Motor neuron (in vitro differentiated cells): ENCODE measurements around the gene MAP3K15. TPM values are rescaled to one million over a fixed set of nuclear protein-coding genes. Genes with fewer than 3 reads are reported as not detected.

Experiments used
- ATAC-seq, 8 experiments: fragments of 200-7000 bp; cut with Tn5 transposase; replicated peaks in 6 of 8; 2 replicates each; pipeline ENCODE4 v1.8.0; 2021; ENCODE audit warnings: mild to moderate bottlenecking in 8 of 8, moderate library complexity in 8 of 8
- H3K27ac ChIP-seq, 2 donors: fragments of 250-450 bp; sonication (Bioruptor Pico); 2 replicates each; pipeline ENCODE4 v1.9.0; 2021; ENCODE audit warnings: antibody characterized with exemption in 2 of 2, mild to moderate bottlenecking in 2 of 2, moderate library complexity in 1 of 2
- H3K4me1 ChIP-seq, 2 donors: fragments of 250-450 bp; sonication (Bioruptor Pico); replicated peaks in 1 of 2; 2 replicates each; pipeline ENCODE4 v1.6.1; 2021; ENCODE audit warnings: antibody characterized with exemption in 2 of 2, mild to moderate bottlenecking in 2 of 2, moderate library complexity in 1 of 2
- H3K4me3 ChIP-seq, 5 donors: fragments of 250-450 bp; sonication (Bioruptor Pico); 2 replicates each; pipeline ENCODE4 v1.9.0; 2021; ENCODE audit warnings: antibody characterized with exemption in 5 of 5, mild to moderate bottlenecking in 5 of 5, moderate library complexity in 4 of 5
- WGBS, 10 experiments: fragments of 450-650 bp; shearing (Covaris generic); methylation state at CpG; one replicate each; pipeline ENCODE4 v1.0.0; 2022; 5-methylcytosine and 5-hydroxymethylcytosine counted together
- in situ Hi-C, 9 experiments: fragments of 400-800 bp; cut with MboI; loops; one replicate each; pipeline ENCODE4 v1.15.0; 2021; ENCODE audit warnings: low sequenced_read_pairs in 9 of 9, low pct_unique_long_range_greater_than_20kb in 2 of 9; ENCODE audit not compliant: unreplicated experiment in 9 of 9
- total RNA-seq, 8 experiments: library from RNA; unstranded; fragments of 300-600 nt; gene quantifications; 2 replicates each; pipeline versions ENCODE4 v1.2.3 to v1.2.4, GENCODE V29; 2022

Gene MAP3K15
- total RNA-seq, 8 experiments from 2014 or later: 0.14 to 0.81 (median 0.43) TPM; not detected in 1

DNA sequence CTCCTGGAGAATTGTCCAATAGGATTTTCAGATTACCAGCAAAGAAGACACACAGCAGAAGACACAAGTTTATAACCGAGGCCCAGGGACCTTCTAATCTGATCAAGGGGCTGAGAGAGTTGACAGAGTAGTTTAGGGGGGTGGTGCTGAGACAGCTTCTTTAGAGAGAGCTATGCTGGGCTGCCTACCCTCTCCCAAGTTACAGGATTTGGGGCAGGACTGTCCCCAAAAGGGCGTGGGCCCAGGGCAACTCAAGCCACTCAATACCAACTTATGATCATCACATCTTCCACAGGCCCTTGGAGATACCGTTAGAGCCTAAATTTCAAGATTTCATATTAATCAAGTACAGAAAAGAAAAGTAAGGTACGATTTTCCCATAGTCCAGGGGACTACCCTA lies 128.6 kb downstream of the MAP3K15 start:
- WGBS, 10 experiments: 47% methylated on average over 2 of the region's 4 CpGs; no CpG with 5 or more reads in 9 of the 10 experiments
- no peak overlapping the region for H3K27ac ChIP-seq
- in situ Hi-C loops: loop anchor here in 3 of 9 experiments (25.0 kb wide), 2 partner anchors 126 to 151 kb away; partner anchors contain the start of gene MAP3K15 (in 2 of the 3)
- no peak overlapping the region for H3K4me3 ChIP-seq
- ATAC-seq: no peak
- H3K4me1 ChIP-seq: no peaks in the 10 kb centered on the region

- in situ Hi-C loops: loop anchor here in 3 of 9 experiments (25.0 kb wide), 2 partner anchors 130 to 155 kb away; partner anchors contain the start of gene MAP3K15 (in 2 of the 3)
- Histone ChIP-seq H3K4me1 (no peaks in the 10 kb centered on the region), H3K27ac (no peak overlapping the region), H3K4me3 (no peak overlapping the region)
- 0 to 100% (median 65%) methylated on average over 1 to 14 of the region's 16 CpGs; no CpG with 5 or more reads in 4 of the 10 experiments for WGBS, 10 experiments
- ATAC-seq: peak in 7 of 8 experiments; percentile 43 to 85 (median 53)
Measured at GRCh38 chrX:19382555-19383145, 132.7 kb downstream of the MAP3K15 start.

- no peaks in the 10 kb centered on the region for H3K4me1 ChIP-seq
- in situ Hi-C loops: loop anchor here in 3 of 9 experiments (25.0 kb wide), 2 partner anchors 131 to 156 kb away; partner anchors contain the start of gene MAP3K15 (in 2 of the 3)
- whole genome bisulfite sequencing, 10 experiments: no CpG with 5 or more reads among the region's 9 CpGs
- H3K27ac ChIP-seq: no peak overlapping the region
- no peak overlapping the region for H3K4me3 ChIP-seq
- no peak for ATAC-seq
Measured at GRCh38 chrX:19381326-19381725, 134.0 kb downstream of the MAP3K15 start.

- ATAC-seq: no peak
- in situ Hi-C loops: loop anchor here in 3 of 9 experiments (25.0 kb wide), 2 partner anchors 135 to 160 kb away; partner anchors contain the start of gene MAP3K15 (in 2 of the 3)
- Histone ChIP-seq H3K27ac (no peak overlapping the region), H3K4me3 (no peak overlapping the region), H3K4me1 (no peaks in the 10 kb centered on the region)
- WGBS, 10 experiments: 40 to 100% (median 90%) methylated on average over 1 to 12 of the region's 12 CpGs; no CpG with 5 or more reads in 5 of the 10 experiments
Measured at GRCh38 chrX:19377799-19378198, 137.5 kb downstream of the MAP3K15 start.

GRCh38 chrX:19375546-19375945 lies 139.8 kb downstream of the MAP3K15 start:
- H3K27ac ChIP-seq: no peak overlapping the region

DNA sequence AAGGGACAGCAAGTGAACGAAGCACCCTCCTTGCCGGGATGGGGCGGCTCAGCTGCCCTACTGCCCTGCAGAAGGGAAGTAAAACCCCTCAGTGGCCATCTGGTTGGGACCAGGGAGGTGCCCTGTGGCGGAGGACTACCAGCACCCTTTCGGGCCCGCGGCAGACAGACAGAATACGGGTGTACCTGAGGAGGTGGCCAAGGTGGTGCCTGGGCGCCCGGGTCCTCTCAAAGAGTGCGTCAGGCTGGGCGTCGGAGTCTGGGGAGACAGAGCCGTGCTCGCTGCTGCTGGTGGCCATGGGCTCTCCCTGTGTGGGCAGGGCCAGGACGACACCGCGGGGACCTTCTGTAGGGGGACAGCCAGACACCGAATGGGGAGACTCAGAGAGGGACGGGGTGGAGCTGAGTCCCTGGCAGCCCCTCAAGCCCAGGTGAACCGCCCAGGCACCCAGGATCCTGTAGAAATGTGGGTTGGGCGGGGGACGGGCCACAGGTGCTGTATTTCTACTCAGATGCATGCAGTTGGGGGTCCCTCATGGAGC lies 141.9 kb downstream of the MAP3K15 start:
- no CpG with 5 or more reads among the region's 23 CpGs for WGBS, 10 experiments
- peak in 3 of 8 experiments; percentile 8 to 15 (median 14) for ATAC-seq
- Histone ChIP-seq H3K4me3 (peak overlapping the region in 1 of 5 donors; percentile 24), H3K4me1 (peaks cover 0 to 4% of the 10 kb centered on the region in 2 donors), H3K27ac (no peak overlapping the region)
- in situ Hi-C loops: loop anchor here in 1 of 9 experiments (25.0 kb wide), 1 partner anchor 514 kb away; the partner anchor contains the start of gene SH3KBP1

More at GRCh38 chrX:19375546-19375945, 139.8 kb downstream of the MAP3K15 start:
- in situ Hi-C loops: loop anchor here in 3 of 9 experiments (25.0 kb wide), 2 partner anchors 137 to 162 kb away; partner anchors contain the start of gene MAP3K15 (in 2 of the 3)
- ATAC-seq: no peak
- peaks cover 0 to 4% of the 10 kb centered on the region in 2 donors for H3K4me1 ChIP-seq
- WGBS, 10 experiments: 0 to 70% (median 53%) methylated on average over 1 to 3 of the region's 8 CpGs; no CpG with 5 or more reads in 7 of the 10 experiments
- H3K4me3 ChIP-seq: no peak overlapping the region

DNA sequence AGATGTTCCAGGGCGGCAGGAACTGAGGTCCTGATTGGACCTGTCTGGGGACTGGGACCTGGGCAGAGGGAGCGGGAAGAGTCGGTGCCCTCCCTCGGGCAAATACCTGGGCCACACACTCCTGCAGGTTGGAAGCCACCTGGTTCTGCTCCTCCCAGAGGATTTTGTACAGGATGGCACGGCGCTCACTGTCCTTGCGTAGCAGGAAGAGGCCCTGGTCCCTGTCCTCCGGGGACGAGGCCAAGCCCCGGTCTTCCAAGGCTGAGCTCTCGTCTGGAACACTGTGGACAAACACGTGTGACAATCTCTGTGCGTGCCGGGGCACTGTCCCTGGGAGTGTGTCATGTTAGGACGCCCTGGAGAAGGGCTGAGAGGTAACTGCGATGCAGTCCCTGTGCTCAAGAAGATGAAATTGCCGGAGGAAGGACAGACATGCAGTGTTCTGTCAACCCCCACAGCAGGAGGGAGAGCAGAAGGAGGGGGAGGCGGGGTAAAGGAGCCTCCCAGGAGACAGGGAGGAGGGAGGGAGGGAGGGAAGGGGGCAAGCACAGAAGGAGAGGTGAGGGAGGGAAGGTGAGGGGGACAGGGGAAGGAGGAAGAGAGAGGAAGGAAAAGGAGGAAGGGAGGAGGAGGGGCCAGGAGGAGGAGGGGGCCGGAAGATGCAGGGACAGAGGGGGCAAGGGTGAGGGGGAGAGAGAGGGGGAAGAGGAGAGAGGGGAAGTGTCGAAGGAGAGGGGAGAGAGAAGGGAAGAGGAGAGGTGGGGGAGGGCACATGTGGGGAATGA lies 142.6 kb downstream of the MAP3K15 start:
- ATAC-seq: peak; percentile 54 to 90 (median 86)
- Histone ChIP-seq H3K4me1 (peaks cover 0 to 4% of the 10 kb centered on the region in 2 donors), H3K4me3 (peak overlapping the region; percentile 3 to 29 (median 26)), H3K27ac (peak overlapping the region in 1 of 2 donors; percentile 52)
- in situ Hi-C loops: loop anchor here in 1 of 9 experiments (25.0 kb wide), 1 partner anchor 515 kb away; the partner anchor contains the start of gene SH3KBP1
- WGBS, 10 experiments: 0 to 3% (median 0%) methylated on average over 1 to 5 of the region's 20 CpGs; no CpG with 5 or more reads in 6 of the 10 experiments

- 0 to 17% (median 0%) methylated on average over 1 to 6 of the region's 9 CpGs; no CpG with 5 or more reads in 4 of the 10 experiments for WGBS, 10 experiments
- Histone ChIP-seq H3K4me3 (peak overlapping the region; percentile 3 to 29 (median 26)), H3K27ac (peak overlapping the region in 1 of 2 donors; percentile 52), H3K4me1 (peaks cover 0 to 4% of the 10 kb centered on the region in 2 donors)
- peak; percentile 78 to 95 (median 86) for ATAC-seq
- in situ Hi-C loops: loop anchor here in 1 of 9 experiments (25.0 kb wide), 1 partner anchor 515 kb away; the partner anchor contains the start of gene SH3KBP1
Measured at GRCh38 chrX:19372170-19372546, 143.2 kb downstream of the MAP3K15 start.

DNA sequence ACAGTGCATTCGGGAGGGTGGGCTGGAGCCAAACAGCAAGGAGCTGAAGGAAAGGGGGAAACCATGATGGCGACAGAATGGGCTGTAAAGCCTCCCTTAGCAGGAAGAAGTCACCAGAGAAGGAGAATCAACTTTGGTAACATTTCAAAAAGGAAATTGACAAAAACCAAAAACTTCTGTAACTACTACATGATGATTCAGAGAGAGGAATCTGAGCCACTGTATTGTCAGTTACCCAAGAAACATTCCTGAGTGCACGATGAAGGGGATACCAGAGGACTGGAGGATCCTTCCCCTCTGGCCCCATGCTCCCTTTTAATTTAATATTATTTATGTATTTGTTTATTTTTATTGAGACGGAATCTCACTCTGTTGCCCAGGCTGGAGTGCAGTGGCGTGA lies 145.2 kb downstream of the MAP3K15 start:
- 10 to 100% (median 40%) methylated on average over 1 to 5 of the region's 5 CpGs; no CpG with 5 or more reads in 7 of the 10 experiments for WGBS, 10 experiments
- H3K4me3 ChIP-seq: no peak overlapping the region
- in situ Hi-C loops: loop anchor here in 1 of 9 experiments (25.0 kb wide), 1 partner anchor 517 kb away; the partner anchor contains the start of gene SH3KBP1
- peaks cover 0 to 4% of the 10 kb centered on the region in 2 donors for H3K4me1 ChIP-seq
- ATAC-seq: no peak
- H3K27ac ChIP-seq: no peak overlapping the region

- H3K4me3 ChIP-seq: no peak overlapping the region
- WGBS, 10 experiments: 29 to 100% (median 60%) methylated on average over 2 to 5 of the region's 6 CpGs; no CpG with 5 or more reads in 7 of the 10 experiments
- no peak for ATAC-seq
- H3K27ac ChIP-seq: no peak overlapping the region
- in situ Hi-C loops: loop anchor here in 1 of 9 experiments (25.0 kb wide), 1 partner anchor 519 kb away; the partner anchor contains the start of gene SH3KBP1
- H3K4me1 ChIP-seq: peaks cover 0 to 4% of the 10 kb centered on the region in 2 donors
Measured at GRCh38 chrX:19368576-19368975, 146.7 kb downstream of the MAP3K15 start.

- no peak for ATAC-seq
- H3K4me1 ChIP-seq: no peaks in the 10 kb centered on the region
- in situ Hi-C loops: loop anchor here in 1 of 9 experiments (25.0 kb wide), 1 partner anchor 526 kb away; the partner anchor contains the start of gene SH3KBP1
- H3K27ac ChIP-seq: no peak overlapping the region
- WGBS, 10 experiments: 52 to 100% (median 73%) methylated on average over 1 to 4 of the region's 4 CpGs; no CpG with 5 or more reads in 6 of the 10 experiments
- no peak overlapping the region for H3K4me3 ChIP-seq
Measured at GRCh38 chrX:19361701-19362100, 153.6 kb downstream of the MAP3K15 start.

DNA sequence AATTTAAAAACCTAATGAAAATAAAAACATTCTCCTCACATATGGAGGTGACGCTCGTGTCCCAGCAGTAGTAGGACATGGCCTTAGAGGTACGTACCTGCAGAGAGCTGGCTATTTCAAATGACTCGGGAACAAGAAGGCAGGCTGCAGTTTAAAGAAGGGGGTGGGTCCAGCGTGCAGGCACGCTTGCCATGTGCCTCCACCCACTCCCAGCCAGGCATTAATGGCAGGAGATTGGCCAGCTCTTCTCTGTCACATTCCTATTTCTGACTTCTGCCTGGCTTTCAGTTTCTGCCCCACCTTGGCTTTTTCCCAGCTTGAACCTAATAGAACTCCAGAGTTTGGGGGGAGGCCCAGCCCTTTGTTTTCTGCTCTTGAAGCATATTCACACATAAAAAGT lies 154.4 kb downstream of the MAP3K15 start:
- in situ Hi-C loops: loop anchor here in 1 of 9 experiments (25.0 kb wide), 1 partner anchor 526 kb away; the partner anchor contains the start of gene SH3KBP1

More for the DNA sequence above, 154.4 kb downstream of the MAP3K15 start:
- Histone ChIP-seq H3K4me1 (no peaks in the 10 kb centered on the region), H3K27ac (no peak overlapping the region), H3K4me3 (no peak overlapping the region)
- 42 to 100% methylated on average over 3 to 4 of the region's 6 CpGs; no CpG with 5 or more reads in 8 of the 10 experiments for WGBS, 10 experiments
- ATAC-seq: no peak
